Medulla oblongata (tissue), 1 donor: ENCODE measurements around the gene SSH2.
"Not testable (repeated sequence)": the region's sequence is repeated elsewhere in the genome, so short reads cannot be mapped to it uniquely, and the experiment has no call there.

Source experiments
- DNase-seq: peaks from one replicate; pipeline ENCODE4 v3.0.0-alpha.2; 2015; ENCODE audit errors: extremely low spot score

SSH2 gene

DNA sequence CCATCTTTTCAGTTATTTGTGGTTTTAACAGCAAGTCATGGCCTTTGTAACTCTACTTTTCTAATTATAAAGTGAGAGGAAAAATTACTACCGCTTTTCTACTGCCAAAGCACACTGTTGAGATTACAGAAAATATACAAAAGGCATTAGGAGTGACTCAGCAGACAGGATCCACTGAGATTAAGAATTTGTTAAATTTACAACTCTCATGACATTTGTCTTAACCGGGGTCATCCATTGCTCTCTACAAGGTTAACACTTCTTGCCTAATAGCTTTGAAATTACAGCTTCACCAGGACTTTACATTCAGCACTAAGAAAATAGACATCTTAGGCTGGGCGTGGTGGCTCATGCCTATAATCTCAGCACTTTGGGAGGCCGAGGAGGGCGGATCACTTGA lies 93.4 kb downstream of the SSH2 start:
- DNase-seq: no peak

DNA sequence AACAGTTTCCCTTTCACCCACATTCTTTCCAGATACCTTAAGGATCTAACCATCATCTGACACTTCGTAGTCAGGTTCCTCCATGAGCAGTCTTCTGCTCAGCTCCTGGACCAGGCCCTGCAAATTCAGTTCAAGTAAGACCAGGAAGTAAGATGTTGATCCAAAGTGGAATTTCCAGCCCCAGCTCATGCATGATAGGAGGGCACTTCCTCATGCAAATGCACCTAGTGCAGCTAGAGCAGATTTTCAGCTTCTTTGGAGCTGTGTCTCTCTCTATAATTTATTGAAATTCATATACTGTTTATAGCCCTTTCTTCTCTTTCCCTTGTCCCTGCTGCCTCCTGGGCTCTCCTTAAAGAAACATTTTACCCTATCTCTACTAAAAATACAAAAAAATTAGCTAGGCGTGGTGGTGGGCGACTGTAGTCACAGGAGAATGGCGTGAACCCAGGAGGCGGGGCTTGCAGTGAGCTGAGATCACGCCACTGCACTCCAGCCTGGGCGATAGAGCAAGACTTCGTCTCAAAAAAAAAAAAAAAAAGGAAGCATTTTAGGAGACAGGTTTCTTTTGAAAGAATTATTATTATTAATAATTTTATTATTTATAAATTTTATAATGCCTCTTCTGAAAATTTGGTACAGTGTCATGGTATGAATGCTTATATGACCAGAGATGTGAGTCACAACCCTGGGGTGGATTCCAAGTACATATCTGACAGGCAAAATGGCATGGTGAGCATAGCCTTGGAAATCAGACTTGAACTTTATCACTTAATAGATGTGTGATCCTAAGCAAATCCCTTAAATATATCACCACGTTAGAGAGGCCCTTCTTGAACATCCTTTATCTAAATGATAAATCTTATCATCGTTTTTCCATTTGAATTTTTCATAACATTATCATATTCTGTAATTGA lies 94.3 kb downstream of the SSH2 start:
- DNase-seq: no peak

DNA sequence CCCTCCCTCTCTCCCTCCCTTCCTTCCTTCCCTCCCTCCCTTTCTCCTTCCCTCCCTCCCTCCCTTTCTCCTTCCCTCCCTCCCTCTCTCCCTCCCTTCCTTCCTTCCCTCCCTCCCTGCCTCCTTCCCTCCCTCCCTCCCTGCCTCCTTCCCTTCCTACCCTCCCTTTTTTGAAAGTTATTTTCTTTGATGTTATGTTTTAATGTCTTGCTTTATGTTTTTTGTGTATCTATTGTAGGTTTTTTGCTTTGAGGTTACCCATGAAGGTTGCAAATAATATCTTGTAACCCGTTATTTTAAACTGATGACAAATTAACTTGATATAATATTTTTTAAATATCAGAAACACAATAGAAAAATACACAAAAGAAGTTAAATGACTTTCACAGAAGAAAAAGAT lies 96.2 kb downstream of the SSH2 start:
- no peak for DNase-seq

DNA sequence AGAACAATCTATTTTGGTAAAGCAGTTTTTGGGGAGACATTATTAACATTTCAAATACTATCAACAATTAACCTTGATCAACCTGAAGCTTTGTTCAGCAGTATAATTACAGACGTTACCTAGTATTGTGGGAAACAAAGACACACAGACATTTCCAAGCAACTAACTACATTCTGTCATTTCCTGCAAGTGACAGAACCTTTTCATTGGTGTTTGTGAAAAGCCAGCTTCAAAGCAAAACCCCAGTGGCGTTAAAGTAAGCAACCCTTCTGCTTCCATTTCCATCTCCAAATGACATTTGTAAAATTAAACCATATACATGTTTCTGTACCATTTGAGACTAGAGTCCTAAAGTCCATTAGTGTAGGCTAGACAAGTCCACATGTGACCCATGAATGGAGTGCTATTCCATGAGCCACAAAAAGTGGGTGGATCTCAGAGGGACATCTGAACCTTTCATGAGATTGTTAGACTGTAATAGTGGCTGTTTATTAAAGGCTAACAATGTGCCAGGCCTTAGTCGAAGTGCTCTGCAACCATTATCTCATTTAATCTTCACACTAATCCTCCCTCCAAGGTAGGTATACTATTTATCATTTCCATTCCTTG lies 101.2 kb downstream of the SSH2 start:
- DNase-seq: no peak

DNA sequence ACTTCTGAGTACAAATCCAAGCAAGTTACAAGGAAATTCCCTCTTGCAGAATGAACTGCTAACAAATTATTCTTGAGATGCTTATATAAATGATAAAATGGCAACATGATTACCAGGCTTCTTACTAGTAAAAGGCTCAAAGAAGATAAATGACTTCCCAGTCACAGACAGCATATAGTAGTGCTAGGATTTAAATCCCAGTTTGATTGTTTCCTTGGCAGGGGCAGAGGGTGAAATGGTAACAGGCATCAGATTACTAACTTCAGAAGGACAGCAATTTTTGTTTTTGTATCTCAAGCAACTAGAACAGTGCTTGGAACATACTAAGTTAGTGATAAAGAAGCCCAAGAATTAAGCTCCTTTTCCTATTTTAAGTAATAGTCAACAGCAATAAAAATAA lies 102.8 kb downstream of the SSH2 start:
- DNase-seq: no peak

DNA sequence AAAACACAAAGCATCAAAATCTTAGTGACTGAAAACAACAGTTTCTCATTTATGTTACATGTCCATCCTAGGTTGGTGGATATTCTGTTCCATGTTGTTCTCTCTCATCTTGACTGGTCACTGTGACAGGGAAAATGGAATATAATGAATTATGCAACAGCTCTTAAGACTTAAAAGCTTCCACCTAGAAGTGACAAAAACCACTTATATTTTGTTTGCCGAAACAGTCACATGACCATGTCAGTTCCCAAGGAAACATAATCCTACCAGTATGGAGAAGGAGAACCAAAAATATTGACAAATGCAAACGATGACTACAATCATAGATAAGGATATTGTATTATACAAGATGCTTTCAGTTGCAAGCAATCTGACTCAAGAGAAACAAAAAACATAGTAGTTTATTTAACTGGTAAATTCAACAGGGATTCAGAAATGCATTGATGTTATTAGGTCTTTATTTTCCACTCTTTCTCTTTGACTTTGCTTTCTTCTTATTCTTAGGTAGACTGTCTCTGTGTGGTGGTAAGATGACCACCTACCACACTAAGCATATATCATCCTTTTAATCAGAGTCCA lies 103.8 kb downstream of the SSH2 start:
- no peak for DNase-seq

DNA sequence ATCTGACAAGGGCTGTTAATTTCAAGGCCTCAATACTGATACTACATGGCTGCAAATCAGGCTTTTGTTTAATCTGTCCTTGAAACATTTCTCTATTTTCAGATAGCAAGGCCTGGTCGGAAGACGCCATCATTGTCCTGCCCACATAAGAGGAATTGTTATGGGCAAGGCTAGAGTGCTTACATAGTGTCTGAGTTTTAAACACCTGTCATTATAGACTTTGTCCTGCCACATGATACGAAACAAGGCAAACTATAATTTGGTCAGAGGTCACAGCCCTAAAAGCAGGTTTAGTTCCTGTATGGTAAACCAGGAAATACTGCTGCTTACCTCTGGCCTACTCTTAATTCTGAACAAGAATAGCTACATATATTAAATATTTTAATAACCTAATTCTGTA lies 104.4 kb downstream of the SSH2 start:
- DNase-seq: no peak

DNA sequence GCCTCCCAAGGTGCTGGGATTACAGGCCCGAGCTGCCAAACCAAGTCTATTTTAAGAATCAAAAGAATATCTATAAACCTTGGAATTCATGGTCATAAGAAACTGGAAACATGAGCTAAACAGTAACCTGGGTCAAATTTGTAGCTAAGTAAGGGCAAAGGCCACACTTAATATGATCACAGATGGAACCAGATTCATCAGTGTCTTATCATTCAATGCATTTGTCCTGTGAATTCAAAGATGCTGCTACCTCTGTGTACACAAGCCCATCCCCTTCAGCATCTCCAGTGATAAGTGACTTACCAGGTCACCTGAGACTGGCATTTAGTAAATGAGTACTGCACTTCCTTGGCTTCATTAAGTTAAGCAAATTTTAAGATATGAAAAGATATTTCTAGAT lies 108.1 kb downstream of the SSH2 start:
- DNase-seq: no peak

DNA sequence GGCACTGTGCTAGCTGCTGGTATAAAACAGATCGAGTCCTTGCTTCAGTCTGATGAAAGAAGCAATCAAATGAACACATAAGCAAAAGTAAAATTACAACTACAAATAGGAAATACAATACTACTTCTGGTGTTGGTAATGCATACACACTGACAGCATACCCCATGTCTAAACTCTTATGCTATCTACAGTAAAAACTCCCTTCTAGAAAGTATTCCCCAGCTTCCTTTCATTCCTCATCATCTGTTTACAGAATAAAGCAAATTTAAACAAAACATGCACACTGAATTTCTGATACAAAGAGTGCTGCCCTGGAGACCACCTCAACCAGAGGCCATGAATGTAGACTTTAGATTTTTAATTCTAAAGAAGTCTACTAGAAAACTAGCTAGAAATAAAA lies 109.6 kb downstream of the SSH2 start:
- DNase-seq: no peak

DNA sequence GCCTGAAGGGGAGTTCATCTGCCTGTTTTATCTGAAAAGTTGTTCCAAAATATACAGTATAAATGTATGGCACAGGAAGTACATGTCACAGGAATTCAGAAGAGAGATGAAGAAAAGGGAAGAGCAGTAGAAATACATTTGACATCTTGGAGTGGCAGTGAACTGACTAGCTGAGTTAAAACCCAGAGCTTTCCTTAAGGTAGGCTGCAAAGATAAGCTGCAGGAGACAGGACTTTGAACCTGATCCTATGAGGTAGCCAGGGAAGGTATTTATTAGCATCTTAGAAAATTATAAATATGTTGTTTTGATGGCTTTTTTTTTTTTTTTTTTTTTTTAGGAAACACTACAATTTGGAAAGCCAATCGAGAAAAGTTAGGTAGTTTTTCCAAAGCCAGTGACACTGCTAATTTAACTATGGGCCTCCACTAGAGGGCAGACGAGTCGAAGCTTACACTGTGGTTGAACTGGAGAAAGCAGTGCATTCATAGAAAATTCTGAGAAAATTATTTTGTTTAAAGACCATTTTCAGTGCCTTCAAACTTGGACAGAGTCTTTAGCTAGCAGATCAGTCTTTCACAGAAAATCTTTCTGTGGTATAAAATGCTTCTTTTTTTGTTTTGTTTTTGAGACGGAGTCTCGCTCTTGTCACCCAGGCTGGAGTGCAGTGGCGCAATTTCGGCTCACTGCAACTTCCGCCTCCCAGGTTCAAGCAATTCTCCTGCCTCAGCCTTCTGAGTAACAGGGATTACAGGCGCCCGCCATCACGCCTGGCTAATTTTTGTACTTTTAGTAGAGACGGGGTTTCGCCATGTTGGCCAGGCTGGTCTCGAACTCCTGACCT lies 122.3 kb downstream of the SSH2 start:
- peak; percentile 88 for DNase-seq

DNA sequence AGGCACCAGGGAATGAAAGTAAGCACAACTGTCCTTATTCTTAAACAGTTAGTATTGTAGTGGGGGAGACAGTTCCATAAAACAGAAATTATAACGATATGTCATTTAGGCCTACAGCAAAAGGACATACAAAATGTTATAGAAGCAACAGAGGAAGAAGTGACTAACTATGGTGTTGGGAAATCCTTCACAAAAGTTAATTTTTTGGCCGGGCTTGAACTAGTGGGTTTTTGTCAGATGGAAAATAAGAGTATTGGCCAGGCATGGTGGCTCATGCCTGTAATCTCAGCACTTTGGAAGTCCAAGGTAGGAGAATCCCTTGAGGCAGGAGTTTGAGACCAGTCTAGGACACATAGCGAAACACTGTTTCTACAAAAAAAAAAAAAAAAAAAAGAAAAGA lies 127.8 kb downstream of the SSH2 start:
- DNase-seq: no peak

DNA sequence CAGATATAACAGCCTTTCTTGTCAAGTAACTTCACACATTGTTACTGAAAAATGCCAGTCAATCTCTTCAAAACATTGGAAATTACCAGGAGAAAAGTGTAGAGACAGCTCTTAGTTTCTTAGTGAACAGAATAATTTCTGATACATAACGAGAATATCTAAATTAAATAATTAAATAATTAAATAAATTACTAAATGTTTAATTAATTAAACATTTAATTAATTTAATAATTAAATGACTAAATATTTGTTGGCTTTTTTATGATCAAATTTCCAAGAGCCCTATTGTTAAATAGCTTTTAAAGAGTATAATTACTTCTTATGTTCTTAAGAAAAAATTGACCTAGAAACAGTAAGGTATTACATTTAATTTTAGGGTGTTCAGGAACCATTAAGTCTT lies 129.6 kb downstream of the SSH2 start:
- DNase-seq: no peak

DNA sequence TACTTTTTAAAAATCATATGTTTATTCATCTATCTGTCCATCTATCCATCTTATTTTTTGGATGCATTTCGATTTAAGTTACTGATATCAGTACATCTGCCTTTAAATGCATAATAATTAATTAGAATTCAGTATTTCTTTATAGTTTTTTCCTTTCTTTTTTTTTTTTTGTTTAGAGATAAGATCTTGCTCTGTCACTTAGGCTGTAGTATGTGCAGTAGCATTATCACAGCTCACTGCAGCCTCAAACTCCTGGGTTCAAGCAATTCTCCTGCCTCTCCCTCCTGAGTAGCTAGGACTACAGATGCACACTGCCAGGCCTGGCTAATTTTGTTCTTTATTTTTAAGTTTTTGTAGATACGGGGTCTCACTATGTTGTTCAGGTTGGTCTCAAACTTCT lies 133.4 kb downstream of the SSH2 start:
- no peak for DNase-seq

DNA sequence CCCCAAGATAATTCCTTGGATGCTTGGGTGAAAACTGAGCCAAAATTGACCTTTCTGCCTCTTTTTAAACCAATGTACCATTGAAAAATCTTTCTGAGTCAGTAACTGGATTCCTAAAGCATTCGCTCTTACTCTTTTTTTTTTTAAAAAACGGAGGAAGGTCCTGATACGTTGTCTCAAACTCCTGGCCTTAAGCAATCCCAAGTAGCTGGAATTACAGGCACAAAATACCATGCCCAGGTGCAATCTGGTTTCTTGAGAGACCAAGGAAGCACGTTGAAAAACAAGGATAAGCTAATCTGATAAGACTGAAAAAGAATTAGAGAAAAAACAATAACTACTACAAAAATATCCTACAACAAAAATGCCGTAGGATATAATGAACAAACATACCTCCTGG lies 136.5 kb downstream of the SSH2 start:
- no peak for DNase-seq

DNA sequence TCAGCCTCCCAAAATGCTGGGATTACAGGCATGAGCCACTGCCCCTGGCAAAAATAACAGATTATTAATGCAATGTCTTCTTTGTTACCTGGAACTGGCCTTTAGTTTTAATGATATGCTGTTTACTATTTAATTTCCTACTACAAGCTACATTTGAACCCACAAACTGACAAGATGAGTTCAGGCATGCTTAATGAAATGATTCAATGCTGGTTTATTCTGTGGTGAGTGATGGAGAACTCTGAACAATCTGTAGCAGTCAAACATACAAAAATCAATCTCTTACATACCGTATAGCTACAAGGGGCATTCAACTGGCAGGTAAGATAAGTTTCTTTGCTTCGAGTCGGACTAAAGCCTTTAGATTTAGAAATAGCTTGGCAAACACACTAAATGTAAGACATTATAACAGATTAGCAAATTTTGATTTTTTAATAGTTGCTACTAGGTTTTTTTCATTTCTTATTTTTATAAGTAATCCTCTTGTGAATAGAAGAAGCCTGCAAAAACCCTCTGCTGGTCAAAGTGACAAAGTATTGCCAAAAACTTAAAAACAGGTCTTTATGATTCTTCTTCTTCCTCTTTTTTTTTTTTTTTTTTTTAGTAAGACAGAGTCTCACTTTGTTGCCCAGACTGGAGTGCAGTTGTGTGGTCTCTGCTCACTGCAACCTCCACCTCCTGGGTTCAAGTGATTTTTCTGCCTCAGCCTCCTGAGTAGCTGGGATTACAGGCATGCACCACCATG lies 138.5 kb downstream of the SSH2 start:
- no peak for DNase-seq

DNA sequence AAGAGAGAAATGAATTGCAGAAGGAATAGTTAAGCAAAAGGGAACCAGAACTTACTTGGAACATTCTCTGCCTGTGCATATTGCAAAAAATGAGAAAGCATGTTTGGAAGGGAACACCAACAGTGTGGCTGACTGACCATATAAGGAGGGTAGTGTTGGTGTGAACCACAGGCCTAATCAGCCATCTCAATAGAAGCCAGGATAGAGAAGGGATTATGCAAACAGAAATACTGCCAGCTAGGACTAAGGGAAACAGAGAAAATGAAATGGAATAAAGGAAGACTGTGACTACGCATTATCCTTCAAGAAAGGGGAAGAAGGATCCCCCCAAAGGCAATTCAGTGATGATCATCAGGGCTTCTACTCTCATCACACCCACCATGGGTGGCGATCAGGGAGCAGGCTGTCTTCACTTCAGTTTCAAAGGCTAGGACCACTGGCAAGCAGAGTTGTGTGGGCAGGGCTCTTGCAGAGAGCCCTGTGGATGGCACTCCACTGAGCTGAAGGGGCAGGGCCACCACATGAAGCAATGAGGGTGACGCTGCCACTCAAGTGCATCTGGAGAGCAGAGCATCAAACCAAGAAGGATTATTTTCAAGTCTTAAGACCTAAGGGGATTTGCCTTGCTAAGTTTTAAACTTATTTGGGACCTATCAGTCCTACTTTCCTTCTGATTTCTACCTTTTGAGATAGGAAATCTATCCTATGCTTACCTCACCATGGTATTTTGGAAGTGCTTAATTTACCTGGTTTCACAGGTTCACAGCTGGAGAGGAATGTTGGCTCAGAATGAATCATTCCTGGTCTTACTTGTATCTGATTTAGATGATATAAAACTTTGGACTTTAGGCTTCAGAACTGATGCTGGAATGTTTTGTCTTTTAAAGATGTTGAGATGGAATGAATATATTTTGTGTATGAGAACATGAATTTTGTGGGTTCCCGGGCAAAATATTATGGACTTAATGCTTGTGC lies 140.5 kb downstream of the SSH2 start:
- DNase-seq: no peak

DNA sequence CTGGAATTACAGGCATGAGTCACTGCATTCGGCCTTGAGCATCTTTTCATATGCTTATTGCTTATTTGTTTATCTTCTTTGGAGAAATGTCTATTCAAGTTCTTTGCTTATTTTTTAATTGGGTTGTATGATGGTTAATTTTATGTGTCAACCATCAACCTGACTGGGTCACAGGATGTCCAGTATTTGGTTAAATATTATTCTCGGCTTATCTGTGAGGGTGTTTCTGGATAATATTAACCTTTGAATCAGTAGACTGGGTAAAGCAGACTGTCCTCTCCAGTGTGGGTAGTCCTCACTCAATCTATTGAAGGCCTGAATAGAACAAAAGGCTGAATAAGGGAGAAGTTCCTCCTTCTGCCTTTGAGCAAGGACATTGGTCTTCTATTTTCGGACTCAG lies 142.0 kb downstream of the SSH2 start:
- DNase-seq: no peak

DNA sequence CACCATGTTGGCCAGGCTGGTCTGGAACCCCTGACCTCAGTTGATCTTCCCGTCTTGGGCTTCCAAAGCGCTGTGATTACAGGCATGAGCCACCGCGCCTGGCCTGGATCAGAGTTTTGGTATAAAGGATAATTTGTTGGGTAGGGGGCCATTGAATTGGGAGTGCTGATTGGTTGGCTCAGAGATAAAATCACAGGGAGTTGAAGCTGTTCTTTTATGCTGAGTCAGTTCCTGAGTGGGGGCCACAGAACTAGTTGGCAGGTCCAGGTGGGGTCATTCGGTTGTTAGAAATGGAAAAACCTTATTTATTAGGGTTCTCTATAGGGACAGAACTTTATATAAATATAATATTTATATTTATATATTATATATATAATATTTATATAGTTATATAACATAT lies 147.1 kb downstream of the SSH2 start:
- DNase-seq: no peak

DNA sequence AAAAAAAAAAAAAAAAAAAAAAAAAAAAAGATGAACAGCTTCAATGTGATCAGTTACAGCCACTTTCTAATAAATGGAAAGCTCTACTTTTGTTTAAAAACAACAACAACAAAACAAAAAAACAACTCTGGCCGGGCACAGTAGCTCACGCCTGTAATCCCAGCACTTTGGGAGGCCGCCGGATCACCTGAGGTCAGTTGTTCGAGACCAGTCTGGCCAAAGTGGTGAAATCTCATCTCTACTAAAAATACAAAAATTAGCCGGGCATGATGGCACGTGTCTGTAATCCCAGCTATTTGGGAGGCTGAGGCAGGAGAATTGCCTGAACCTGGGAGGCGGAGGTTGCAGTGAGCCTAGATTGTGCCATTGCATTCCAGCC lies 150.2 kb downstream of the SSH2 start:
- not testable (repeated sequence) for DNase-seq
